ENCODE results near the gene ZNF100. TPM values are rescaled to one million over a fixed set of nuclear protein-coding genes. Genes with fewer than 3 reads are reported as not detected.

ZNF100 gene
- polyA plus RNA-seq, 1 donor from 2014 or later = 7.9 TPM

GRCh38 chr19:21697698-21698097 is 69.7 kb downstream of the ZNF100 start:
- Histone ChIP-seq H3K9ac (ENCODE audit: low read length) (no peak overlapping the region), H3K4me3 (ENCODE audit: low read length) (no peak overlapping the region), H3K79me2 (replicated peaks; ENCODE audit: insufficient read depth, low read length) (no peaks in the 10 kb centered on the region), H3K27ac (ENCODE audit: low read length) (no peak overlapping the region), H3K36me3 (ENCODE audit: insufficient read depth, low read length) (no peaks in the 10 kb centered on the region), H4K20me1 (ENCODE audit: insufficient read depth) (no peaks in the 10 kb centered on the region), H3F3A (ENCODE audit: insufficient read depth, low read length, poor library complexity, severe bottlenecking) (no peaks in the 10 kb centered on the region), H2AFZ (ENCODE audit: low read depth, low read length) (no peak overlapping the region), H3K4me2 (ENCODE audit: low read length) (no peak overlapping the region), H3K9me2 (ENCODE audit: insufficient read depth, low read length) (no peaks in the 10 kb centered on the region), H3K27me3 (ENCODE audit: insufficient read depth, low read depth, low read length) (no peaks in the 10 kb centered on the region), H3K9me3 (ENCODE audit: low read length) (no peaks in the 10 kb centered on the region)
- TF ChIP-seq RAD21 (conservative IDR thresholded peaks at IDR 0.05) (no peak), CTCF (IDR thresholded peaks at IDR 0.05; ENCODE audit: poor library complexity, severe bottlenecking) (no peak), REST (IDR thresholded peaks at IDR 0.05; ENCODE audit: borderline replicate concordance) (no peak), MXI1 (conservative IDR thresholded peaks at IDR 0.05; ENCODE audit: poor library complexity, severe bottlenecking) (no peak), TAF1 (IDR thresholded peaks at IDR 0.05; ENCODE audit: low read depth) (no peak), EZH2 (IDR thresholded peaks at IDR 0.05; ENCODE audit: borderline replicate concordance, insufficient read depth, low read length, poor library complexity, severe bottlenecking) (no peak), SMC3 (conservative IDR thresholded peaks at IDR 0.05; ENCODE audit: poor library complexity) (no peak), EP300 (conservative IDR thresholded peaks at IDR 0.05; ENCODE audit: poor library complexity, severe bottlenecking) (no peak), POLR2AphosphoS5 (IDR thresholded peaks at IDR 0.05) (no peak)

GRCh38 chr19:21694171-21694906 is 73.0 kb downstream of the ZNF100 start:
- Histone ChIP-seq H3K79me2 (replicated peaks; ENCODE audit: insufficient read depth, low read length) (no peaks in the 10 kb centered on the region), H3K27me3 (ENCODE audit: insufficient read depth, low read depth, low read length) (no peaks in the 10 kb centered on the region), H3F3A (ENCODE audit: insufficient read depth, low read length, poor library complexity, severe bottlenecking) (no peaks in the 10 kb centered on the region), H3K9ac (ENCODE audit: low read length) (no peak overlapping the region), H3K27ac (ENCODE audit: low read length) (no peak overlapping the region), H4K20me1 (ENCODE audit: insufficient read depth) (no peaks in the 10 kb centered on the region), H3K4me2 (ENCODE audit: low read length) (no peak overlapping the region), H3K9me2 (ENCODE audit: insufficient read depth, low read length) (no peaks in the 10 kb centered on the region), H3K36me3 (ENCODE audit: insufficient read depth, low read length) (no peaks in the 10 kb centered on the region), H2AFZ (ENCODE audit: low read depth, low read length) (no peak overlapping the region), H3K4me3 (ENCODE audit: low read length) (no peak overlapping the region), H3K9me3 (ENCODE audit: low read length) (no peaks in the 10 kb centered on the region)
- no peak for TF ChIP-seq TAF1 (IDR thresholded peaks at IDR 0.05; ENCODE audit: low read depth)
- no peak for TF ChIP-seq RAD21 (conservative IDR thresholded peaks at IDR 0.05)
- TF ChIP-seq REST (IDR thresholded peaks at IDR 0.05; ENCODE audit: borderline replicate concordance) = no peak
- no peak for TF ChIP-seq EZH2 (IDR thresholded peaks at IDR 0.05; ENCODE audit: borderline replicate concordance, insufficient read depth, low read length, poor library complexity, severe bottlenecking)
- TF ChIP-seq POLR2AphosphoS5 (IDR thresholded peaks at IDR 0.05) = no peak
- no peak for TF ChIP-seq MXI1 (conservative IDR thresholded peaks at IDR 0.05; ENCODE audit: poor library complexity, severe bottlenecking)
- TF ChIP-seq CTCF (IDR thresholded peaks at IDR 0.05; ENCODE audit: poor library complexity, severe bottlenecking) = no peak
- TF ChIP-seq SMC3 (conservative IDR thresholded peaks at IDR 0.05; ENCODE audit: poor library complexity) = no peak
- no peak for TF ChIP-seq EP300 (conservative IDR thresholded peaks at IDR 0.05; ENCODE audit: poor library complexity, severe bottlenecking)

Measured in neural cell (in vitro differentiated cells).